Spleen (tissue), 7 donors: ENCODE measurements around the gene ZNF443.
"Not testable (repeated sequence)": the region's sequence is repeated elsewhere in the genome, so short reads cannot be mapped to it uniquely, and the experiment has no call there.

Experiments used
- POLR2A ChIP-seq, 3 donors: fragments of 450-650 bp; IDR thresholded peaks; one replicate each; pipeline ENCODE4 v1.5.1; 2017; ENCODE audit warnings: antibody characterized with exemption in 3 of 3, mild to moderate bottlenecking in 1 of 3
- POLR2AphosphoS5 ChIP-seq, 3 donors: sonication (generic); formaldehyde crosslinking; IDR thresholded peaks; one replicate each; pipeline ENCODE4 v1.5.1; 2017; ENCODE audit warnings: antibody characterized with exemption in 3 of 3
- TF ChIP-seq, protein P1 (sequence below), 11 experiments: fragments of 200-600 bp in 7 of 11; fragments of 450-650 bp in 4 of 11; sonication (generic) in 4 of 11; IDR thresholded peaks in 8 of 11; conservative IDR thresholded peaks in 3 of 11; 1 replicate in 7 of 11; 2 replicates in 4 of 11; pipeline versions ENCODE4 v1.4.0 to v1.8.0; 2016 to 2021; ENCODE audit warnings: antibody characterized with exemption in 11 of 11, inconsistent platforms in 4 of 11, mild to moderate bottlenecking in 1 of 11
- donor health status: DM: no; HTN: no; CAD: no; lungs with moderate emphysema.
- donor health status: DM: no; HTN: no; CAD: no.
- donor health status: DM: no; HTN: no; CAD: no.

DNA sequence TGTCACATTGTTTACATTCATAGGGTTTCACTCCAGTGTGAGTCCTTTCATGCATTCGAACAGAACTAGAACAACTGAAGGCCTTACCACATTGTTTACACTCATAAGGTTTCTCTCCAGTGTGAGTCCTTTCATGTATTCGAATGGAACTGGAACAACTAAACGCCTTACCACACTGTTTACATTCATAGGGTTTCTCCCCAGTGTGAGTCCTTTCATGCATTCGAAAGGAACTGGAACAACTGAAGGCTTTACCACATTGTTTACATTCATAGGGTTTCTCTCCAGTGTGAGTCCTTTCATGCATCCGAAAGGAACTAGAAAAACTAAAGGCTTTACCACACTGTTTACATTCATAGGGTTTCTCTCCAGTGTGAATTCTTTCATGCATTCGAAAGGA is 23.3 kb upstream of the ZNF443 start:
- TF ChIP-seq, protein P1, sequence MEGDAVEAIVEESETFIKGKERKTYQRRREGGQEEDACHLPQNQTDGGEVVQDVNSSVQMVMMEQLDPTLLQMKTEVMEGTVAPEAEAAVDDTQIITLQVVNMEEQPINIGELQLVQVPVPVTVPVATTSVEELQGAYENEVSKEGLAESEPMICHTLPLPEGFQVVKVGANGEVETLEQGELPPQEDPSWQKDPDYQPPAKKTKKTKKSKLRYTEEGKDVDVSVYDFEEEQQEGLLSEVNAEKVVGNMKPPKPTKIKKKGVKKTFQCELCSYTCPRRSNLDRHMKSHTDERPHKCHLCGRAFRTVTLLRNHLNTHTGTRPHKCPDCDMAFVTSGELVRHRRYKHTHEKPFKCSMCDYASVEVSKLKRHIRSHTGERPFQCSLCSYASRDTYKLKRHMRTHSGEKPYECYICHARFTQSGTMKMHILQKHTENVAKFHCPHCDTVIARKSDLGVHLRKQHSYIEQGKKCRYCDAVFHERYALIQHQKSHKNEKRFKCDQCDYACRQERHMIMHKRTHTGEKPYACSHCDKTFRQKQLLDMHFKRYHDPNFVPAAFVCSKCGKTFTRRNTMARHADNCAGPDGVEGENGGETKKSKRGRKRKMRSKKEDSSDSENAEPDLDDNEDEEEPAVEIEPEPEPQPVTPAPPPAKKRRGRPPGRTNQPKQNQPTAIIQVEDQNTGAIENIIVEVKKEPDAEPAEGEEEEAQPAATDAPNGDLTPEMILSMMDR (IDR thresholded peaks at IDR 0.05 in 8 of 11, conservative IDR thresholded peaks at IDR 0.05 in 3 of 11), result not testable (repeated sequence)
- not testable (repeated sequence) for TF ChIP-seq POLR2AphosphoS5, POLR2A (IDR thresholded peaks at IDR 0.05)
